HG03520 (cell line): Measurements from ENCODE around the gene STK36.

Source experiments
- ATAC-seq: cut with Tn5 transposase; IDR thresholded peaks from one replicate; pipeline ENCODE4 v1.9.1; 2021; ENCODE audit warnings: mild to moderate bottlenecking, moderate library complexity; ENCODE audit not compliant: unreplicated experiment

STK36 gene

GRCh38 chr2:218743068-218743467 lies 71.2 kb downstream of the STK36 start:
- ATAC-seq = no peak

GRCh38 chr2:218744615-218745014 lies 72.7 kb downstream of the STK36 start:
- ATAC-seq = no peak

- ATAC-seq = no peak
Measured at GRCh38 chr2:218745160-218745558, 73.3 kb downstream of the STK36 start.

GRCh38 chr2:218745559-218746469 lies 73.9 kb downstream of the STK36 start:
- ATAC-seq = no peak

- no peak for ATAC-seq
Measured at GRCh38 chr2:218746470-218746795, 74.5 kb downstream of the STK36 start.

GRCh38 chr2:218746960-218747359 lies 75.1 kb downstream of the STK36 start:
- ATAC-seq = no peak

- no peak for ATAC-seq
Measured at GRCh38 chr2:218748741-218749441, 77.0 kb downstream of the STK36 start.
